Ishikawa (cell line): ENCODE data around the gene SYNC.

Experiments used
- CEBPB ChIP-seq: IDR thresholded peaks from 2 replicates; pipeline ENCODE4 v1.6.1; 2012
- CREB1 ChIP-seq: IDR thresholded peaks from 2 replicates; pipeline ENCODE4 v1.6.1; 2012; ENCODE audit warnings: low read depth
- EGR1 ChIP-seq: IDR thresholded peaks from 2 replicates; pipeline ENCODE4 v1.6.1; 2012
- EP300 ChIP-seq: IDR thresholded peaks from 2 replicates; pipeline ENCODE4 v1.6.1; 2012; ENCODE audit warnings: borderline replicate concordance
- FOXM1 ChIP-seq: IDR thresholded peaks from 2 replicates; pipeline ENCODE4 v1.6.1; 2012; ENCODE audit warnings: low read depth, borderline replicate concordance
- MAX ChIP-seq: IDR thresholded peaks from 2 replicates; pipeline ENCODE4 v1.6.1; 2012
- RAD21 ChIP-seq: IDR thresholded peaks from 2 replicates; pipeline ENCODE4 v1.6.1; 2012; ENCODE audit warnings: low read depth
- TAF1 ChIP-seq: IDR thresholded peaks from 2 replicates; pipeline ENCODE4 v1.6.1; 2012; ENCODE audit warnings: low read depth, mild to moderate bottlenecking
- TCF12 ChIP-seq: IDR thresholded peaks from 2 replicates; pipeline ENCODE4 v1.6.1; 2012; ENCODE audit warnings: low read depth
- TEAD4 ChIP-seq: IDR thresholded peaks from 2 replicates; pipeline ENCODE4 v1.6.1; 2012
- YY1 ChIP-seq: IDR thresholded peaks from 2 replicates; pipeline ENCODE4 v1.6.1; 2012; ENCODE audit warnings: low read depth
- ZBTB7A ChIP-seq: IDR thresholded peaks from 2 replicates; pipeline ENCODE4 v1.6.1; 2012; ENCODE audit warnings: low read depth
- TF ChIP-seq, protein P1 (sequence below): IDR thresholded peaks from 2 replicates; pipeline ENCODE4 v1.6.1; 2012
- TF ChIP-seq, protein P2 (sequence below): IDR thresholded peaks from 2 replicates; pipeline ENCODE4 v1.6.1; 2012; ENCODE audit warnings: low read depth, mild to moderate bottlenecking

GRCh38 chr1:32695098-32695904, 7.3 kb downstream of the SYNC start:
- no peak for TF ChIP-seq CEBPB
- TF ChIP-seq EP300 = no peak
- no peak for TF ChIP-seq CREB1
- TF ChIP-seq, protein P1, sequence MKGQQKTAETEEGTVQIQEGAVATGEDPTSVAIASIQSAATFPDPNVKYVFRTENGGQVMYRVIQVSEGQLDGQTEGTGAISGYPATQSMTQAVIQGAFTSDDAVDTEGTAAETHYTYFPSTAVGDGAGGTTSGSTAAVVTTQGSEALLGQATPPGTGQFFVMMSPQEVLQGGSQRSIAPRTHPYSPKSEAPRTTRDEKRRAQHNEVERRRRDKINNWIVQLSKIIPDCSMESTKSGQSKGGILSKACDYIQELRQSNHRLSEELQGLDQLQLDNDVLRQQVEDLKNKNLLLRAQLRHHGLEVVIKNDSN = no peak
- TF ChIP-seq RAD21 = no peak
- TF ChIP-seq TAF1 = no peak
- no peak for TF ChIP-seq EGR1
- no peak for TF ChIP-seq TCF12
- no peak; the same call in 1 of the 2 replicates for TF ChIP-seq TEAD4
- no peak for TF ChIP-seq ZBTB7A
- TF ChIP-seq, protein P2, sequence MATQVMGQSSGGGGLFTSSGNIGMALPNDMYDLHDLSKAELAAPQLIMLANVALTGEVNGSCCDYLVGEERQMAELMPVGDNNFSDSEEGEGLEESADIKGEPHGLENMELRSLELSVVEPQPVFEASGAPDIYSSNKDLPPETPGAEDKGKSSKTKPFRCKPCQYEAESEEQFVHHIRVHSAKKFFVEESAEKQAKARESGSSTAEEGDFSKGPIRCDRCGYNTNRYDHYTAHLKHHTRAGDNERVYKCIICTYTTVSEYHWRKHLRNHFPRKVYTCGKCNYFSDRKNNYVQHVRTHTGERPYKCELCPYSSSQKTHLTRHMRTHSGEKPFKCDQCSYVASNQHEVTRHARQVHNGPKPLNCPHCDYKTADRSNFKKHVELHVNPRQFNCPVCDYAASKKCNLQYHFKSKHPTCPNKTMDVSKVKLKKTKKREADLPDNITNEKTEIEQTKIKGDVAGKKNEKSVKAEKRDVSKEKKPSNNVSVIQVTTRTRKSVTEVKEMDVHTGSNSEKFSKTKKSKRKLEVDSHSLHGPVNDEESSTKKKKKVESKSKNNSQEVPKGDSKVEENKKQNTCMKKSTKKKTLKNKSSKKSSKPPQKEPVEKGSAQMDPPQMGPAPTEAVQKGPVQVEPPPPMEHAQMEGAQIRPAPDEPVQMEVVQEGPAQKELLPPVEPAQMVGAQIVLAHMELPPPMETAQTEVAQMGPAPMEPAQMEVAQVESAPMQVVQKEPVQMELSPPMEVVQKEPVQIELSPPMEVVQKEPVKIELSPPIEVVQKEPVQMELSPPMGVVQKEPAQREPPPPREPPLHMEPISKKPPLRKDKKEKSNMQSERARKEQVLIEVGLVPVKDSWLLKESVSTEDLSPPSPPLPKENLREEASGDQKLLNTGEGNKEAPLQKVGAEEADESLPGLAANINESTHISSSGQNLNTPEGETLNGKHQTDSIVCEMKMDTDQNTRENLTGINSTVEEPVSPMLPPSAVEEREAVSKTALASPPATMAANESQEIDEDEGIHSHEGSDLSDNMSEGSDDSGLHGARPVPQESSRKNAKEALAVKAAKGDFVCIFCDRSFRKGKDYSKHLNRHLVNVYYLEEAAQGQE = no peak
- no peak for TF ChIP-seq MAX
- no peak for TF ChIP-seq FOXM1
- TF ChIP-seq YY1 = no peak
